IPS-15b (cell line): ENCODE results near the gene TACC2.

Experiments
- H3K27me3 ChIP-seq: one replicate; pipeline ENCODE4 v1.6.1; 2013; ENCODE audit warnings: low read length; ENCODE audit not compliant: control insufficient read depth, insufficient read depth
- H3K36me3 ChIP-seq: one replicate; pipeline ENCODE4 v1.6.1; 2013; ENCODE audit warnings: low read length; ENCODE audit not compliant: control insufficient read depth, insufficient read depth
- H3K4me1 ChIP-seq: one replicate; pipeline ENCODE4 v1.6.1; 2013; ENCODE audit warnings: mild to moderate bottlenecking, low read length; ENCODE audit not compliant: control insufficient read depth, insufficient read depth
- H3K4me3 ChIP-seq: one replicate; pipeline ENCODE4 v1.5.1; 2013; ENCODE audit warnings: low read depth, low read length
- H3K9ac ChIP-seq: one replicate; pipeline ENCODE4 v1.6.1; 2013; ENCODE audit warnings: low read depth, mild to moderate bottlenecking, low read length
- H3K9me3 ChIP-seq: one replicate; pipeline ENCODE4 v1.6.1; 2013; ENCODE audit warnings: mild to moderate bottlenecking, low read length; ENCODE audit not compliant: control insufficient read depth, insufficient read depth

The TACC2 gene

GRCh38 chr10:122281751-122282150, 292.8 kb downstream of the TACC2 start:
- Histone ChIP-seq H3K36me3 (no peaks in the 10 kb centered on the region), H3K9ac (no peak overlapping the region), H3K4me3 (no peak overlapping the region), H3K27me3 (no peaks in the 10 kb centered on the region), H3K9me3 (no peaks in the 10 kb centered on the region), H3K4me1 (peaks cover 2% of the 10 kb centered on the region)

GRCh38 chr10:122282253-122282671, 293.3 kb downstream of the TACC2 start:
- Histone ChIP-seq H3K9ac (no peak overlapping the region), H3K27me3 (no peaks in the 10 kb centered on the region), H3K4me3 (no peak overlapping the region), H3K4me1 (peaks cover 2% of the 10 kb centered on the region), H3K9me3 (no peaks in the 10 kb centered on the region), H3K36me3 (no peaks in the 10 kb centered on the region)

- Histone ChIP-seq H3K9ac (no peak overlapping the region), H3K36me3 (no peaks in the 10 kb centered on the region), H3K9me3 (no peaks in the 10 kb centered on the region), H3K27me3 (no peaks in the 10 kb centered on the region), H3K4me3 (no peak overlapping the region), H3K4me1 (peaks cover 2% of the 10 kb centered on the region)
These were observed 293.9 kb downstream of the TACC2 start for GRCh38 chr10:122282909-122283308.

- Histone ChIP-seq H3K36me3 (no peaks in the 10 kb centered on the region), H3K9me3 (no peaks in the 10 kb centered on the region), H3K9ac (no peak overlapping the region), H3K4me1 (peaks cover 2% of the 10 kb centered on the region), H3K4me3 (no peak overlapping the region), H3K27me3 (no peaks in the 10 kb centered on the region)
These were observed 296.8 kb downstream of the TACC2 start for GRCh38 chr10:122285506-122286444.

- Histone ChIP-seq H3K9ac (no peak overlapping the region), H3K4me1 (peaks cover 2% of the 10 kb centered on the region), H3K9me3 (no peaks in the 10 kb centered on the region), H3K27me3 (no peaks in the 10 kb centered on the region), H3K36me3 (no peaks in the 10 kb centered on the region), H3K4me3 (no peak overlapping the region)
These were observed 297.9 kb downstream of the TACC2 start for GRCh38 chr10:122286867-122287266.

- Histone ChIP-seq H3K9ac (no peak overlapping the region), H3K27me3 (no peaks in the 10 kb centered on the region), H3K36me3 (no peaks in the 10 kb centered on the region), H3K9me3 (no peaks in the 10 kb centered on the region), H3K4me1 (peaks cover 2% of the 10 kb centered on the region), H3K4me3 (no peak overlapping the region)
These were observed 298.6 kb downstream of the TACC2 start for GRCh38 chr10:122287570-122287969.

- no peaks in the 10 kb centered on the region for H3K27me3 ChIP-seq
- no peak overlapping the region for H3K9ac ChIP-seq
- H3K36me3 ChIP-seq: no peaks in the 10 kb centered on the region
- H3K9me3 ChIP-seq: no peaks in the 10 kb centered on the region
- H3K4me3 ChIP-seq: no peak overlapping the region
- no peaks in the 10 kb centered on the region for H3K4me1 ChIP-seq
These were observed 299.3 kb downstream of the TACC2 start for GRCh38 chr10:122288262-122288661.

- Histone ChIP-seq H3K9me3 (no peaks in the 10 kb centered on the region), H3K4me1 (no peaks in the 10 kb centered on the region), H3K36me3 (no peaks in the 10 kb centered on the region), H3K9ac (no peak overlapping the region), H3K27me3 (no peaks in the 10 kb centered on the region), H3K4me3 (no peak overlapping the region)
These were observed 300.0 kb downstream of the TACC2 start for GRCh38 chr10:122288917-122289316.

GRCh38 chr10:122290334-122290733, 301.4 kb downstream of the TACC2 start:
- Histone ChIP-seq H3K9ac (no peak overlapping the region), H3K27me3 (no peaks in the 10 kb centered on the region), H3K4me1 (no peaks in the 10 kb centered on the region), H3K4me3 (no peak overlapping the region), H3K36me3 (no peaks in the 10 kb centered on the region), H3K9me3 (no peaks in the 10 kb centered on the region)

GRCh38 chr10:122290833-122291532, 302.0 kb downstream of the TACC2 start:
- no peaks in the 10 kb centered on the region for H3K27me3 ChIP-seq
- no peaks in the 10 kb centered on the region for H3K36me3 ChIP-seq
- no peaks in the 10 kb centered on the region for H3K9me3 ChIP-seq
- no peaks in the 10 kb centered on the region for H3K4me1 ChIP-seq
- no peak overlapping the region for H3K4me3 ChIP-seq
- H3K9ac ChIP-seq: no peak overlapping the region

- no peaks in the 10 kb centered on the region for H3K4me1 ChIP-seq
- no peaks in the 10 kb centered on the region for H3K27me3 ChIP-seq
- H3K9ac ChIP-seq: no peak overlapping the region
- no peak overlapping the region for H3K4me3 ChIP-seq
- H3K36me3 ChIP-seq: no peaks in the 10 kb centered on the region
- H3K9me3 ChIP-seq: no peaks in the 10 kb centered on the region
These were observed 302.8 kb downstream of the TACC2 start for GRCh38 chr10:122291739-122292138.

- Histone ChIP-seq H3K9me3 (no peaks in the 10 kb centered on the region), H3K4me3 (no peak overlapping the region), H3K27me3 (no peaks in the 10 kb centered on the region), H3K9ac (no peak overlapping the region), H3K36me3 (no peaks in the 10 kb centered on the region), H3K4me1 (no peaks in the 10 kb centered on the region)
These were observed 303.4 kb downstream of the TACC2 start for GRCh38 chr10:122292376-122292775.
